Right atrium auricular region (tissue), 2 donors: ENCODE results near the gene PGGHG. TPM values are rescaled to one million over a fixed set of nuclear protein-coding genes. Genes with fewer than 3 reads are reported as not detected.

Experiments
- DNase-seq: peaks from one replicate; pipeline ENCODE4 v3.0.0-alpha.2; 2019; ENCODE audit warnings: low spot score
- H3K27ac ChIP-seq, 2 donors: fragments of 200-600 bp; sonication (generic); 1 replicate in 1 of 2; 2 replicates in 1 of 2; pipeline ENCODE4 v1.5.1; 2016 to 2019
- H3K27me3 ChIP-seq, 2 donors: fragments of 200-600 bp; sonication (generic); one replicate each; pipeline versions ENCODE4 v1.5.1 to v1.6.0; 2017 to 2019
- H3K36me3 ChIP-seq: fragments of 200-600 bp; sonication (generic); one replicate; pipeline ENCODE4 v1.5.1; 2016
- H3K4me1 ChIP-seq, 2 donors: fragments of 200-600 bp; sonication (generic); one replicate each; pipeline versions ENCODE4 v1.5.1 to v1.6.0; 2017 to 2019
- H3K4me3 ChIP-seq, 2 donors: fragments of 200-600 bp; sonication (generic); 1 replicate in 1 of 2; 2 replicates in 1 of 2; pipeline ENCODE4 v1.5.1; 2017 to 2019; ENCODE audit warnings: mild to moderate bottlenecking in 1 of 2, moderate library complexity in 1 of 2
- H3K9me3 ChIP-seq, 2 donors: fragments of 200-600 bp; sonication (generic); one replicate each; pipeline ENCODE4 v1.5.1; 2019
- CTCF ChIP-seq, 2 donors: fragments of 200-600 bp; sonication (generic); IDR thresholded peaks; one replicate each; pipeline ENCODE4 v1.5.1; 2019; ENCODE audit warnings: antibody characterized with exemption in 2 of 2
- total RNA-seq, 2 donors: library from RNA; depleted of rRNA; stranded (reverse); fragments of >200 nt; gene quantifications; one replicate each; pipeline ENCODE4 v1.1.0, GENCODE V29; 2016

PGGHG gene
- total RNA-seq, 2 donors from 2014 or later, result 4.9 to 9.4 TPM

- H3K36me3 ChIP-seq, result no peaks in the 10 kb centered on the region
- H3K4me1 ChIP-seq, result peaks cover 0 to 27% of the 10 kb centered on the region in 2 donors
- no peak overlapping the region for H3K4me3 ChIP-seq
- TF ChIP-seq CTCF (IDR thresholded peaks at IDR 0.05), result no peak
- no peak overlapping the region for H3K27ac ChIP-seq
- DNase-seq, result no peak
- no peaks in the 10 kb centered on the region for H3K9me3 ChIP-seq
- no peaks in the 10 kb centered on the region for H3K27me3 ChIP-seq
These were observed 48.8 kb downstream of the PGGHG start for GRCh38 chr11:337711-338110.

DNA sequence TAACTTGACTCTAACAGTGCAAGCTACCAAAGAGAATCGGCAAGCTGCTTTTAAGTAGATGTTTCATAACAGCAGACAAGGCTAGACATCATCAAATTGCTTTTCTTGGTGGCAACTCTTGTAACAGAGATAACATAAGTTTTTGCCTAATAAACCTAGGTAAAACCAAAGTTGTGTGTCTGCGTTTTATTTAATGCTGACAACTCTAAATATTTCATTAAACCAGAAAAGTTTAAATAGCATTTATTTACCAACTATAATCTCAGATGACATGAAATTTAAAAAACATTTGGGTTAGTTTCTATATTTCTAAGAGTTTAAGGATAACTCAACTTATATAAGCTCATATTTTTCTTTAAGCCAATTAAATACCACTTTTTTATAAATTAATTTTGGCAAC, 51.0 kb downstream of the PGGHG start:
- Histone ChIP-seq H3K27ac (no peak overlapping the region), H3K4me3 (no peak overlapping the region), H3K27me3 (no peaks in the 10 kb centered on the region), H3K36me3 (no peaks in the 10 kb centered on the region), H3K9me3 (no peaks in the 10 kb centered on the region), H3K4me1 (peaks cover 0 to 18% of the 10 kb centered on the region in 2 donors)
- DNase-seq, result no peak
- TF ChIP-seq CTCF (IDR thresholded peaks at IDR 0.05), result no peak

DNA sequence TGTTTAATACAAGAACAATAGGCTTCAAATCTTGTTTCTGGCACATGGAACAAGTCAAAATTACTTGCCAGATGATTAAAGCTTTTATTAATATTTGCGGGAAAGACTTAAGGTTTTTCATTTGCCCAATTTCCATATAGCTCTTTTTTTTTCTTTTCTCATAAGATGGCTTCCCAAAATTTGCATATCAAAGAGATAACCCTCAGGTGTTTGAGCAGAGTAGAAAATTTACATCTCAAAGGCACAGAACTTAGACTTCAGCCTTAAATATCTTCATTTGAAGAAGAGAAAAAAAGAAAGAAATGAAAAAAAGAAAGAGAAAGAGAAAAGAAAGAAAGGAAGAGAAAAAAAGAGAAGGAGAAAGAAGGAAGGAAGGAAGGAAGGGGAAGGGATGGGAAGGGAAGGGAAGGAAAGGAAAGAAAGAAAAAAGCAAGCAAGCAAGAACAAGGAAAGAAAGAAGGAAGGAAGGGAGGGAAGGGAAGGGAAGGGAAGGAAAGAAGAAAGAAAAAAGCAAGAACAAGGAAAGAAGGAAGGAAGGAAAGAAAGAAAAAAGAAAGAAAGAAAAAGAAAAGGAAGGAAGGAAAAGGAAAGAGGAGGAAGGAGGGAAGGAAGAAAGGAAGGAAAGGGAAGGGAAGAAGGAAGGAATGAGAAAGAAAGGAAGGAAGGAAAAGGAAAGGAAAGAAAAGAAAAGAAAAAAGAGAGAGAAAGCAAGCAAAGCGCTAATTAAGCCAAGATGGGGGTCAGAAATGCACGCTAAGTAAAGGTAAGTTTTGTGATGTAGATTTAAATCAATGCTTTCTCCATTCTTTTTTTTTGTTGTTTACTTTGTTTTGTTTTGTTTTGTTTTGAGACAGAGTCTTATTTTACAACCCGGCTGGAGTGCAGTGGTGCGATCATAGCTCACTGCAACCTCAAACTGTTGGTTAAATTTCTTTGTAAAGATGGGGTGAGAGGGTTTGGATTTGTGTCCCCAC, 51.9 kb downstream of the PGGHG start:
- Histone ChIP-seq H3K27ac (no peak overlapping the region), H3K4me1 (peaks cover 0 to 9% of the 10 kb centered on the region in 2 donors), H3K9me3 (no peaks in the 10 kb centered on the region), H3K36me3 (no peaks in the 10 kb centered on the region), H3K27me3 (no peaks in the 10 kb centered on the region), H3K4me3 (no peak overlapping the region)
- no peak for DNase-seq
- TF ChIP-seq CTCF (IDR thresholded peaks at IDR 0.05), result no peak

GRCh38 chr11:342328-342727, 53.4 kb downstream of the PGGHG start:
- H3K27me3 ChIP-seq, result no peaks in the 10 kb centered on the region
- no peak overlapping the region for H3K4me3 ChIP-seq
- no peak for DNase-seq
- H3K27ac ChIP-seq, result no peak overlapping the region
- H3K36me3 ChIP-seq, result no peaks in the 10 kb centered on the region
- H3K9me3 ChIP-seq, result no peaks in the 10 kb centered on the region
- H3K4me1 ChIP-seq, result no peaks in the 10 kb centered on the region
- no peak for TF ChIP-seq CTCF (IDR thresholded peaks at IDR 0.05)

- H3K4me1 ChIP-seq, result no peaks in the 10 kb centered on the region
These were observed 56.1 kb downstream of the PGGHG start for GRCh38 chr11:344836-345578.

More at GRCh38 chr11:344836-345578, 56.1 kb downstream of the PGGHG start:
- H3K4me3 ChIP-seq, result no peak overlapping the region
- no peak for DNase-seq
- H3K27me3 ChIP-seq, result no peaks in the 10 kb centered on the region
- H3K9me3 ChIP-seq, result no peaks in the 10 kb centered on the region
- TF ChIP-seq CTCF (IDR thresholded peaks at IDR 0.05), result no peak
- H3K27ac ChIP-seq, result no peak overlapping the region
- H3K36me3 ChIP-seq, result no peaks in the 10 kb centered on the region

Other genes with a start within 250 kb of the PGGHG start
- not detected for gene SCGB1C1, start 96.0 kb upstream of the PGGHG start, total RNA-seq
- gene BET1L, start 81.7 kb upstream of the PGGHG start, total RNA-seq, result 10 to 100 TPM; 20.7 to 25.9 TPM
- gene RIC8A, start 81.4 kb upstream of the PGGHG start, total RNA-seq, result 100 to 1,000 TPM in 1 of 2 donors, 10 to 100 TPM in 1; 68.0 to 101 TPM
- gene SIRT3, start 52.8 kb upstream of the PGGHG start, total RNA-seq, result 10 to 100 TPM; 18.3 to 31.4 TPM
- gene PSMD13, start 52.1 kb upstream of the PGGHG start, total RNA-seq, result 10 to 100 TPM; 75.3 to 80.3 TPM
- gene NLRP6, start 10.7 kb upstream of the PGGHG start, total RNA-seq, result under 1 TPM; 0.19 to 0.20 TPM
- gene IFITM5, start 10.4 kb downstream of the PGGHG start, total RNA-seq, result not detected
- 100 to 1,000 TPM; 120 to 296 TPM for gene IFITM2, start 18.7 kb downstream of the PGGHG start, total RNA-seq
- 100 to 1,000 TPM in 1 of 2 donors, 10 to 100 TPM in 1; 82.3 to 241 TPM for gene IFITM1, start 24.9 kb downstream of the PGGHG start, total RNA-seq
- 100 to 1,000 TPM; 156 to 372 TPM for gene IFITM3, start 31.7 kb downstream of the PGGHG start, total RNA-seq
- under 1 TPM in 1 of 2 donors, not detected in 1; 0.39 TPM for gene B4GALNT4, start 80.4 kb downstream of the PGGHG start, total RNA-seq
- gene PKP3, start 105.1 kb downstream of the PGGHG start, total RNA-seq, result 1 to 10 TPM in 1 of 2 donors, under 1 TPM in 1; 0.43 to 1.0 TPM
- 10 to 100 TPM; 26.6 to 33.3 TPM for gene SIGIRR, start 125.9 kb downstream of the PGGHG start, total RNA-seq
- under 1 TPM; 0.11 to 0.75 TPM for gene ANO9, start 152.9 kb downstream of the PGGHG start, total RNA-seq
- 10 to 100 TPM; 26.8 to 32.5 TPM for gene PTDSS2, start 161.2 kb downstream of the PGGHG start, total RNA-seq
- 100 to 1,000 TPM; 185 to 248 TPM for gene RNH1, start 218.1 kb downstream of the PGGHG start, total RNA-seq
- 10 to 100 TPM; 31.7 to 48.1 TPM for gene HRAS, start 246.4 kb downstream of the PGGHG start, total RNA-seq
- gene LRRC56, start 248.4 kb downstream of the PGGHG start, total RNA-seq, result under 1 TPM; 0.12 to 0.15 TPM